ENCODE measurements around the gene PANX2.

Gene PANX2

DNA sequence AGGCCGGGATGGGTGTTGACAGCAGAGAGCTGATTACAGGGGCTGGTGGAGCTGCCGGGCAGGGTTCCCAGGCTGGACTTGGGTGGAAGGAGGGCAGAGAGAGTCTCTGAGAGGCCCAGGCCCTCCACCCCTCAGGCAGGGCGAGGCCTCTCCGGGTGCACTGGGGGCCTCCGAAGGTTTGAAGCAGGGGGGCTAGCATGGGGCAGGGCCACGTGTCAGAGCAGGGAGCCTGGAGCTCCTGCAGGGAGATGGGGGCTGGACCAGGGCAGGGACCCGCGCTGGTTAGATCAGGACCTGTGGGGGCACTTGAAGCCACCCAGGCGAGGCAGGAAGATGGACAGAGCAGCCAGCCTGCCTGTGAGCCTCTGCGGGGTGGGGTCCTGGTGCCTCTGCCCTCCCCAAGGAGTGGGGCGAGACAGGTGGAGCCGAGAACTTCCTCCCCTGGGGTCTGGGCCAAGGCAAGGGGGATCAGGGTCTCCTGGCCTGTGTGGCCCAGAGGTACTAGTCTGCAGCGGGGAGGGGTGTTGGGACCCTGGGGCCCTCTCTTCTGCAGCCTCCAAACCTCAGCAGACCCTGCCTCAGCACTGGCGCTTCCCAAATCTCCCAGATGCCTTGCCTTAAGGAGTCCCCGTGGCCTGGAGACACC lies 911 bp downstream of the PANX2 start:
- DNase-seq (ENCODE audit: low read depth): no peak

DNA sequence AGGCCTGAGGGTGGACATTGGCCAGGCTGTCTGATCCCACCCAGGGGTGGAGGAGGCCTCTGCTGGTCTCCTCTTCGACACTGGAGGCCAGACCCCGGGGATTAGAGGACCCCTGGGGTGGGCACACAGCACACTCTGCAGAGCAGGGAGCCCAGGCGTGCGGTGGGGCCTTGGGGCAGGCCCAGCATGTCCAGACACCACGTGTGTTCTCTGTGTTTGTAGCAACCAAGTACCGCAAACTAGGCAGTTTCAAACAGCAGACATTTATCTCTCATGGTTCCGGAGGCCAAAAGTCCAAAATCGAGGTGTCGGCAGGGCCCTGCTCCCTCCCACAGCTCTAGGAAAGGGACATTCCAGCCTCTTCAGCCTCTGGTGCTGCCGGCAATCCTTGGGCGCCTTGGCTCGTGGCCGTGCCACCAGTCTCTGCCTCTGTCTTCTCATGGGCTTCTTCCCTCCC lies 1.5 kb downstream of the PANX2 start:
- no peak for DNase-seq (ENCODE audit: low read depth)

- DNase-seq (ENCODE audit: low read depth): no peak
Measured at GRCh38 chr22:50173311-50173982, 2.9 kb downstream of the PANX2 start.

DNA sequence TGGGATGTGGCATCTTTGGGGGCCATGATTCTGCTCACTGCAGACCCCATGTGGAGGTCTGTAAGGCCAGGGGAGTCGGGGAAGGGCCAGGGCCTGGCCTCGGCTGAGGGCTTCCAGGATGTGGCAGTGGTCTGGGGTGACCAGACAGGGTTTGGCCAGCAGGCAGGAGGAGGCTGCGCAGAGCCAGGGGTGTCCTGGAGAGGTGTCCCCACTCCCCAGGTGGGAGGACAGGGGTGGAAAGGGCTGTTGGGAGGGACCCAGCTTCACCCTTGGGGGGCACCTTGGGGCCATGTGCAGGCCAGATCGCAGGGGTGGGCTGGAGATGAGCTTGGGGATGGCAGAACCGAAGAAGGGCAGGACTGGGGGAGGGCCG lies 3.4 kb downstream of the PANX2 start:
- no peak for DNase-seq (ENCODE audit: low read depth)

- DNase-seq (ENCODE audit: low read depth): no peak
Measured at GRCh38 chr22:50174382-50175190, 4.1 kb downstream of the PANX2 start.

DNA sequence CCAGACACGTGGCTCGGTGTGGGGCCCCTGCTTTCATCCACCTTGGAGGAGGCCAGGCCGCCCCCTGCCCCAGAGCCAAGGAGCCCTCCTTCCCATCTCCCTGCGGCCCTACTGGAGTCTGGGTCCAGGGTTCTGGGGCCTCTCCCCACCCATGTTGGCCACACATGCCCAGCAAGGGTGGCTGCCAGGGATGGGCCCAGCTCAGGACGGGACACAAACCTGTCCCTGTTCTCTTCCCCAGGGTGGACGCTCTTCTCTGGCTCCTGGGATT lies 4.6 kb downstream of the PANX2 start:
- no peak for DNase-seq (ENCODE audit: low read depth)

DNA sequence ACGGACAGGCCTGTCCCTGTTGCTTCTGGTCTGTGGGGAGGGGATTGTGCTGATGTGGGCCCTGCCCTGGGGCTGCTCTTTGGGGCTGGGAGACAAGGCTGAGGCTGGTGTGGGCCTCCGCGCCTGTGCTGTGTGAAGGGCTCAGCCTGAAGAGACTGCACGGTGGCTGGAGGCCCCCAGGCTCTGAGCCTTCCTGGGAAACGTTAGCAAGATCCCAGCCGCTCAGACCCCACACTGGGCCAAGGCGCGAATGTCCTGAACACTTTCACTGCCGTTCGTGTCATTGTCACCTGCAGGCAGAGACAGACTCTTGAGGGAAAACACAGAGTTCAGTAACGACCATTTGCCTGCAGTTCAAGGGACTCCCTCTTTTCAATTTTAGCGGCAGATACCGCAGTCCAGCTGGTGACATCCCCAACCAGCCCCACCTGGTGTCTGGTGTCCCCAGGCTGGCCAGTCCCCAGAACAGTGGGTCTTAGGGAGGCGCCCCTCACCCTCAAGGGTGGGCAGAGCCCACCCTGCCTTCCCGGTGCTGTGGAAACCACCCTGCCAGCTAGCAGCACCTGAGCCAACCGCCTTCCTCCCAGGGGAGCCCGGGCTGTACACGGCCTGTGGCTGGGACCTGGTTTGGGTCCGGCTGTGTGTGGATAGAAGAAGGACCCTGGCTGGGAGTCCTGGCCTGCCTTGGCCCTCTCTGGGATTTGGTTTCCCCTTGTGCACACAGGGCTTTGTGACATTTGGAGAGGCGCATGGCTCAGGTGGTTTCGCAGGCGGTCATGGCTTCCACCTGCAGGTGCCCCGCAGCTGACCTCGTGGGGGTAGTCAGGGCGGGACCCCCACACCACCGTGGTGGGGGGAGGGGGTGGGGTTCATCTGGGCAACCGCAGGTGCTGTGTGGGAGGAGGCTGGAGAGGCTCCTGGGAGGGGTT lies 5.7 kb downstream of the PANX2 start:
- no peak for DNase-seq (ENCODE audit: low read depth)

DNA sequence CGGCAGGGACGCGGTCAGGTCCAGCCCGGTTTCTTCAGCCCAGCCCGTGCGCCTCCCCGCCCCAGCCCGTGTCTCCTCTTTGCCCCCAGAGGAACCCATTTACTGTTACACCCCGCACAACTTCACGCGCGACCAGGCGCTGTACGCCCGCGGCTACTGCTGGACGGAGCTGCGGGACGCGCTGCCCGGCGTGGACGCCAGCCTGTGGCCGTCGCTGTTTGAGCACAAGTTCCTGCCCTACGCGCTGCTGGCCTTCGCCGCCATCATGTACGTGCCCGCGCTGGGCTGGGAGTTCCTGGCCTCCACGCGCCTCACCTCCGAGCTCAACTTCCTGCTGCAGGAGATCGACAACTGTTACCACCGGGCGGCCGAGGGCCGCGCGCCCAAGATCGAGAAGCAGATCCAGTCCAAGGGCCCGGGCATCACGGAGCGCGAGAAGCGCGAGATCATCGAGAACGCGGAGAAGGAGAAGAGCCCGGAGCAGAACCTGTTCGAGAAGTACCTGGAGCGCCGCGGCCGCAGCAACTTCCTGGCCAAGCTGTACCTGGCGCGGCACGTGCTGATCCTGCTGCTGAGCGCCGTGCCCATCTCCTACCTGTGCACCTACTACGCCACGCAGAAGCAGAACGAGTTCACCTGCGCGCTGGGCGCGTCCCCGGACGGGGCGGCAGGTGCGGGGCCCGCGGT lies 6.5 kb downstream of the PANX2 start:
- no peak for DNase-seq (ENCODE audit: low read depth)

- DNase-seq (ENCODE audit: low read depth): no peak
Measured at GRCh38 chr22:50177537-50178470, 7.3 kb downstream of the PANX2 start.

DNA sequence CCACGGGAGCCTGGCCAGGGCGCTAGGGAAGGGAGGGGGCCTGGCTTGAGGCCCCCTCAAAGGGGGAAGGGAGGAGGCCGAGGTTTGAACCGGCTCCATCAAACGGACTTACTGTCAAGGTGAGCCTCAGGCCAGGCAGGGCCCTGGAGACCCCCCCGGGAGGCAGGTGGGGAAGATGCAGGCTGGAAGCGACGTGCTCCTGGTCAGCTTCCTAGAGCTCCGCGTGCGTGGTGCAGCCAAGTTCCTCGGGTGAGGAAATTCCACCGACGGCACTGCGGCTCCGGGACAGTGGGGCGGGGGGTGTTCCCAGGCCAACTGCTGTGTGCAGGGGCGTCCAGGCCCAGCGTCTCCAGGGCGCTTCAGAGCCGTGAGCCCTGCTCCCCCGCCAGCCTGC lies 7.9 kb downstream of the PANX2 start:
- no peak for DNase-seq (ENCODE audit: low read depth)

- DNase-seq (ENCODE audit: low read depth): no peak
Measured at GRCh38 chr22:50178871-50179869, 8.6 kb downstream of the PANX2 start.

DNA sequence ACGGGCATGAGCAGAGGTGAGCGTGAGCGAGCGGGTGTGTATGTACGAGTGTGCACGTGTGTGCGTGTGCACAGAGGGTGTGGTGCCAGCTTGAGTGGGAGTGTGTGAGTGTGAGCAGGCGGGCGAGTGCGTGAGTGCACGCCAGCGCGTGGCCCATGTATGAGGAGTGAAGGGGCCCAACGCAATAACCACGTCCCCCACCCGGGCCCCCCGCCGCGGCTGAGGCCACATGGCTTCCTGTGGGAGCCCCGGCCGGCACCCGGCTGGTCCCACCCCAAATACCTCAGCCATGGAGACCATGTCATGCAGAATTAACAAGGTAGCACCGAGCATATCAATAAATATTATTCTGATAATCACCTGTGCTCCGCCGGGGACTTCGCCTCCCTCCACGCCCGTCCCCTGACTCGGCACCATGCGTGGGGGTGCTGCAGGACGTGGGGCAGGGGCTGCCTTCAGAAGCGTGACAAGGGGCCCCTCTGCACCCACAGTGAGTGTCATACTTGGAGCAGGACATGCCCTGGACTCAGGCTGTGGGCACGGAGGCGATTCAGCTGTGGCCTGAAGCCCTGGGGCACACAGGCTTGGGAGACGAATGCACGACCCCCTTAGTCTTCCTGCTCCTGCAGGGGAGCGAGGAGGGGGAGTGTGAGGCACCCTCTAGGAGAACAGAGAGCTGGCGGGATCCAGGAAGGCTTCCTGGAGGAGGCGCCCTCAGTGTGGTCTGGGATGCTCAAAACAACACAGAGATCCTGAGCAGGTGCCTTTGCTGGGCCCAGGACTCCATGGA lies 9.6 kb downstream of the PANX2 start:
- DNase-seq (ENCODE audit: low read depth): no peak

DNA sequence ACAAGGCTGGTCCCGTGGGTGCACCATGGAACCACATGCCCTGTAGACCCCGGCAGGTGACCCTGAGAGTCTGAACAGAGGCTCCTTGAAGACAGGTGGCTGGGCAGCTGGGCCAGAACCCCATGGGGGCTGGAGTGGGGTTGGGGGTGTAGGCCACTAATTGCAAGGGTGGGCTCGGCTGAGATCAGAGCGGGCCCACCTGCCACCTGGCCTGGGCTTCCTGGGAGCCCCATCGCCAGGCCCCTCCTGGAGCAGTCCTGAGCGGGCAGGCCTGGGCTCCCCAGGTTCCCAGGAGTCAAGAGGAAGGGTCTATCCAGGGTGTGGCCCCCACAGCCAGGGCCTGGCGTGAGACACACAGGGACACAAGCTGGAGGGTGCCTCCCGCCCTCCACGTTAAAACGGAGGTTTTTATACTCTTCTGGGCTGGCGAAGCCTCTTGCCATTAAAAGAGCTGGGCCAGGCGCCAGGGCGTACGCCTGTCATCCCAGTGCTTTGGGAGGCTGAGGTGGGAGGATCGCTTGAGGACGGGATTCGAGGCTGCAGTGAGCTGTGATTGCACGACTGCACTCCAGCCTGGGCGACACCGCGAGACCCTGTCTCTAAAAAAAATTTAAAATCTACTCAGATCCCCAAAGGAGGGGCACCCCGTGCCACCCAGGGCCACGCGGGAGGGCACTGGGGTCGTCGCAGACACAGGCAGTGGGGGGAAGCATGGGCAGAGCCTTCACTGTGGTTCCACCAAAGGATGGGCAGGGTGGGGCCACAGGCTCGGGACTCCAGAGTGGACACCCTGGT lies 10.4 kb downstream of the PANX2 start:
- DNase-seq (ENCODE audit: low read depth): no peak

DNA sequence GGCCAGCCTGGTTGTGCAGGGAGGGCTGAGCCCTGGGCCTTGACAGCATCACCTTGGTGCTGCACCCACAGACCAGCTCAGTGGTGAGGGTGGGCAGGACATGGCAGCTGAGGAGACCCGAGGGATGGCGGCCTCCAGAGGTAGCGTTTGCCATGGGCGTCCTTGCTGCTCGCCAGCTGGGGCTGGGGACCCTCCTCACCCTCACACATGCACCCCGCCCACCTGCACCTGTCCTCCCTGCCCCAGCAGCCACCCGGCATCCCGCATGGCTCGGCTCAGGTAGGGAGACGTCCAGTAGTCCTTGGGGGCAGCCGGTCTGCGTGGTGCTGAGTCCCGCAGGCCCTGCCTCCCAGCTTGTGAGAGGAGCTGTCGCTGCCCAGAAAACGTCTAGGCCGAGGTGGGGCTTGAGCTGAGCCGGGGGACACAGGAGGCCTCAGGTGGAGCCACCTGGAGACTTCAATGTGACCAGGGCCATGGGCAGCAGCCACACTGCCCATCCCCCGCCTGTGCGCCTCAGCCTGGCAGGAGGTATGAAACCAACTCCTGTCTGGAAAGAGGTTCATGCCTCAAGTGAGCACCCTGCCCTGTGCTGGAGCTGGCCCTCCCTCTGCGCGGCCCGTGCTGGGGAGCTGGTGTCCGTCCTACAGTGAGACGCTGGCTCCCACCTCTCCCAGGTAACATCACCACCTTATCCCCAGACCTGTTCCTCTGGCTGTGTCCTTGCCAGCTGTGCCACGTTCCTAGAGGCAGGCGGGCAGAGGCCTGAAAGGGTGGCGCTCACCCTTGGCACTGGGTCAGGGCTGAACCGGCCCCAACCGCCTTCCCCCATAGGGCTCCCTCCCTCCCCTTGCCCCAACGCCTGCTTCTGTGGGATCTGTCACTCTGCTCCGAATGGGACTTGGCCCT lies 11.9 kb downstream of the PANX2 start:
- no peak for DNase-seq (ENCODE audit: low read depth)

DNA sequence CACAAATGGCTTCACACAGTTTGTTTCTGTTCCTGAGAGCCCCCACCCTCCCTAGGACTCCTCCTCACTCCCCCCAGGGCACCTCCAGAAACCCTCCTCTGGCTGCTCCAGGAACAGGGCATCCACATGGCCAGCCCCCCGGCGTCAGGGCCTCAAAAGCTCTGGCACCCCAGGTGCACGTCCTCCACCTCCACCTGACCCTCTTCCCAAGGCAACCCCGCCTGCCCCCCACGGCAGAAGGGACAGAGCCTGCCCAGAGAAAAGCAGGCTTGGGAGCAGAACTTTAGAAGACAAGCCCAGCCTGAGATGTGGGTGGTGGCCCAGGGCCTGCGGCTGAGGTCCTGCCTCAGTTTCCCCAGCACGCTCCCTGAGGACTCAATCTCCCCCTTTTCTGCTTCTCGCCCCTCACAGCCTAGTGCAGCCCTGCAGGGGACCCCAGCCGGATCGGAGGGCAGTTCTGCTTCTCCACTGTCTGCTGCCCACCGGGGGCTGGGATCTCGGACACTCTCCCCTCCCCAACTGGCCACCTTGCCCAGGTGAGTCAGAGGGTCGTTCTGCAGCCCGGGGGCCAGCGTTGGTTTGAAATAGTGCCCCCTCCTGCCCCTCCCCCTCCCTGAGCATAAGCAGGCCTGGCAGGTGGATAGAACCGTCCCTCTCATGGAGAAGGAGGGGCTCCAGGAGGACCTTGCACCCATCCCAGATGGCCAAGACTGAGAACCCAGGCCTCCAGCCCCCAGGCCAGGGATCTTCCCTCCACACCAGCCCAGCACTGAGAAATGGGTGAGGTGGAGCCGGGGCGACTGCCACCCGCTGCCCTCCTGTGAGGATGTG lies 12.8 kb downstream of the PANX2 start:
- DNase-seq (ENCODE audit: low read depth): no peak
